ENCODE data around the gene DHDH. TPM values are rescaled to one million over a fixed set of nuclear protein-coding genes. Genes with fewer than 3 reads are reported as not detected.

Gene DHDH
- total and polyA plus RNA-seq, 2 of the 13 experiments (the other 11 are each of a cell fraction or from before 2014, with no cell fraction given): 0.13 to 0.91 TPM

DNA sequence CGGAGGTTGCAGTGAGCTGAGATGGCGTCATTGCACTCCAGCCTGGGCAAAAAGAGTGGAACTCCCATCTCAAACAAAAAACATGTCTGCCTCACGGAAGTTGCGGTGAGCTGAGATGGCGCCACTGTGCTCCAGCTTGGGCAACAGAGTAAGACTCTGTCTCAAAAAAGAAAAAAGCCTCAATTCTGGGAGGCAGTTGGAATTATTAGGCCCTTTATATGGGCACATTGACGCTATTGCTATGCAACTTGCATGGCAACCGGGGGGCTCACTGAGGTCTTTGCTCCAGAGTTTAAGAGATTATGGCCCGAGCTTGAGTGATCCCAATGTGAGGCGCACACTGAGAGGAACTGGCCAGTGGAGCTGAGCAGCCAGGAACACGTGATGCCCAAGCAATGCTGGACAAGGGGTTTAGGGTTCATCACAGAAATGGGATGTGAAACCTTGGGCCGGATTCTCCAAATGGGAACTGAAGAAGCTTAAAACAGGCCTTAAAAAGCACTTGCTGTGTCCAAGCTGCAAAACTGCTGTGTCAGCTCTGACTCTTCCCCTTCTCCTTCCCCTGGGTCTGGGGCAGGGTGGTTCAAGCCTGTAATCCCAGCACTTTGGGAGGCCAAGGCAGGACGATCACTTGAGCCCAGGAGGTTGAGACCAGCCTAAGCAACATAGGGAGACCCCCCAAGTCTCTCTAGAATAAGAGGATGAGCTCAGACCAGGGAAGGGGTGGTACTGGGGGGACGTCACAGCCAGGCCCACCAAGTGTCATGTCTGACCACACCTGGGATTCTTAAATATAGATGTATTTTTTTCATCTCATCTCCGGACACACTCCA lies 34.1 kb downstream of the DHDH start (continued):
- TF ChIP-seq, protein P1, sequence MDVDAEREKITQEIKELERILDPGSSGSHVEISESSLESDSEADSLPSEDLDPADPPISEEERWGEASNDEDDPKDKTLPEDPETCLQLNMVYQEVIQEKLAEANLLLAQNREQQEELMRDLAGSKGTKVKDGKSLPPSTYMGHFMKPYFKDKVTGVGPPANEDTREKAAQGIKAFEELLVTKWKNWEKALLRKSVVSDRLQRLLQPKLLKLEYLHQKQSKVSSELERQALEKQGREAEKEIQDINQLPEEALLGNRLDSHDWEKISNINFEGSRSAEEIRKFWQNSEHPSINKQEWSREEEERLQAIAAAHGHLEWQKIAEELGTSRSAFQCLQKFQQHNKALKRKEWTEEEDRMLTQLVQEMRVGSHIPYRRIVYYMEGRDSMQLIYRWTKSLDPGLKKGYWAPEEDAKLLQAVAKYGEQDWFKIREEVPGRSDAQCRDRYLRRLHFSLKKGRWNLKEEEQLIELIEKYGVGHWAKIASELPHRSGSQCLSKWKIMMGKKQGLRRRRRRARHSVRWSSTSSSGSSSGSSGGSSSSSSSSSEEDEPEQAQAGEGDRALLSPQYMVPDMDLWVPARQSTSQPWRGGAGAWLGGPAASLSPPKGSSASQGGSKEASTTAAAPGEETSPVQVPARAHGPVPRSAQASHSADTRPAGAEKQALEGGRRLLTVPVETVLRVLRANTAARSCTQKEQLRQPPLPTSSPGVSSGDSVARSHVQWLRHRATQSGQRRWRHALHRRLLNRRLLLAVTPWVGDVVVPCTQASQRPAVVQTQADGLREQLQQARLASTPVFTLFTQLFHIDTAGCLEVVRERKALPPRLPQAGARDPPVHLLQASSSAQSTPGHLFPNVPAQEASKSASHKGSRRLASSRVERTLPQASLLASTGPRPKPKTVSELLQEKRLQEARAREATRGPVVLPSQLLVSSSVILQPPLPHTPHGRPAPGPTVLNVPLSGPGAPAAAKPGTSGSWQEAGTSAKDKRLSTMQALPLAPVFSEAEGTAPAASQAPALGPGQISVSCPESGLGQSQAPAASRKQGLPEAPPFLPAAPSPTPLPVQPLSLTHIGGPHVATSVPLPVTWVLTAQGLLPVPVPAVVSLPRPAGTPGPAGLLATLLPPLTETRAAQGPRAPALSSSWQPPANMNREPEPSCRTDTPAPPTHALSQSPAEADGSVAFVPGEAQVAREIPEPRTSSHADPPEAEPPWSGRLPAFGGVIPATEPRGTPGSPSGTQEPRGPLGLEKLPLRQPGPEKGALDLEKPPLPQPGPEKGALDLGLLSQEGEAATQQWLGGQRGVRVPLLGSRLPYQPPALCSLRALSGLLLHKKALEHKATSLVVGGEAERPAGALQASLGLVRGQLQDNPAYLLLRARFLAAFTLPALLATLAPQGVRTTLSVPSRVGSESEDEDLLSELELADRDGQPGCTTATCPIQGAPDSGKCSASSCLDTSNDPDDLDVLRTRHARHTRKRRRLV (CRISPR knock-in tag; IDR thresholded peaks at IDR 0.05): no peak
- TF ChIP-seq, protein P2, sequence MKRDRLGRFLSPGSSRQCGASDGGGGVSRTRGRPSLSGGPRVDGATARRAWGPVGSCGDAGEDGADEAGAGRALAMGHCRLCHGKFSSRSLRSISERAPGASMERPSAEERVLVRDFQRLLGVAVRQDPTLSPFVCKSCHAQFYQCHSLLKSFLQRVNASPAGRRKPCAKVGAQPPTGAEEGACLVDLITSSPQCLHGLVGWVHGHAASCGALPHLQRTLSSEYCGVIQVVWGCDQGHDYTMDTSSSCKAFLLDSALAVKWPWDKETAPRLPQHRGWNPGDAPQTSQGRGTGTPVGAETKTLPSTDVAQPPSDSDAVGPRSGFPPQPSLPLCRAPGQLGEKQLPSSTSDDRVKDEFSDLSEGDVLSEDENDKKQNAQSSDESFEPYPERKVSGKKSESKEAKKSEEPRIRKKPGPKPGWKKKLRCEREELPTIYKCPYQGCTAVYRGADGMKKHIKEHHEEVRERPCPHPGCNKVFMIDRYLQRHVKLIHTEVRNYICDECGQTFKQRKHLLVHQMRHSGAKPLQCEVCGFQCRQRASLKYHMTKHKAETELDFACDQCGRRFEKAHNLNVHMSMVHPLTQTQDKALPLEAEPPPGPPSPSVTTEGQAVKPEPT (CRISPR knock-in tag; IDR thresholded peaks at IDR 0.05; ENCODE audit: low read depth): no peak
- no peak for TF ChIP-seq SMC3 (IDR thresholded peaks at IDR 0.05; ENCODE audit: low read length)
- TF ChIP-seq, protein P3, sequence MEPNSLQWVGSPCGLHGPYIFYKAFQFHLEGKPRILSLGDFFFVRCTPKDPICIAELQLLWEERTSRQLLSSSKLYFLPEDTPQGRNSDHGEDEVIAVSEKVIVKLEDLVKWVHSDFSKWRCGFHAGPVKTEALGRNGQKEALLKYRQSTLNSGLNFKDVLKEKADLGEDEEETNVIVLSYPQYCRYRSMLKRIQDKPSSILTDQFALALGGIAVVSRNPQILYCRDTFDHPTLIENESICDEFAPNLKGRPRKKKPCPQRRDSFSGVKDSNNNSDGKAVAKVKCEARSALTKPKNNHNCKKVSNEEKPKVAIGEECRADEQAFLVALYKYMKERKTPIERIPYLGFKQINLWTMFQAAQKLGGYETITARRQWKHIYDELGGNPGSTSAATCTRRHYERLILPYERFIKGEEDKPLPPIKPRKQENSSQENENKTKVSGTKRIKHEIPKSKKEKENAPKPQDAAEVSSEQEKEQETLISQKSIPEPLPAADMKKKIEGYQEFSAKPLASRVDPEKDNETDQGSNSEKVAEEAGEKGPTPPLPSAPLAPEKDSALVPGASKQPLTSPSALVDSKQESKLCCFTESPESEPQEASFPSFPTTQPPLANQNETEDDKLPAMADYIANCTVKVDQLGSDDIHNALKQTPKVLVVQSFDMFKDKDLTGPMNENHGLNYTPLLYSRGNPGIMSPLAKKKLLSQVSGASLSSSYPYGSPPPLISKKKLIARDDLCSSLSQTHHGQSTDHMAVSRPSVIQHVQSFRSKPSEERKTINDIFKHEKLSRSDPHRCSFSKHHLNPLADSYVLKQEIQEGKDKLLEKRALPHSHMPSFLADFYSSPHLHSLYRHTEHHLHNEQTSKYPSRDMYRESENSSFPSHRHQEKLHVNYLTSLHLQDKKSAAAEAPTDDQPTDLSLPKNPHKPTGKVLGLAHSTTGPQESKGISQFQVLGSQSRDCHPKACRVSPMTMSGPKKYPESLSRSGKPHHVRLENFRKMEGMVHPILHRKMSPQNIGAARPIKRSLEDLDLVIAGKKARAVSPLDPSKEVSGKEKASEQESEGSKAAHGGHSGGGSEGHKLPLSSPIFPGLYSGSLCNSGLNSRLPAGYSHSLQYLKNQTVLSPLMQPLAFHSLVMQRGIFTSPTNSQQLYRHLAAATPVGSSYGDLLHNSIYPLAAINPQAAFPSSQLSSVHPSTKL (CRISPR knock-in tag; IDR thresholded peaks at IDR 0.05): 0 out of 2 replicates have a peak, but pooled peaks have one; percentile 7
- TF ChIP-seq, protein P4, sequence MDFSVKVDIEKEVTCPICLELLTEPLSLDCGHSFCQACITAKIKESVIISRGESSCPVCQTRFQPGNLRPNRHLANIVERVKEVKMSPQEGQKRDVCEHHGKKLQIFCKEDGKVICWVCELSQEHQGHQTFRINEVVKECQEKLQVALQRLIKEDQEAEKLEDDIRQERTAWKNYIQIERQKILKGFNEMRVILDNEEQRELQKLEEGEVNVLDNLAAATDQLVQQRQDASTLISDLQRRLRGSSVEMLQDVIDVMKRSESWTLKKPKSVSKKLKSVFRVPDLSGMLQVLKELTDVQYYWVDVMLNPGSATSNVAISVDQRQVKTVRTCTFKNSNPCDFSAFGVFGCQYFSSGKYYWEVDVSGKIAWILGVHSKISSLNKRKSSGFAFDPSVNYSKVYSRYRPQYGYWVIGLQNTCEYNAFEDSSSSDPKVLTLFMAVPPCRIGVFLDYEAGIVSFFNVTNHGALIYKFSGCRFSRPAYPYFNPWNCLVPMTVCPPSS (IDR thresholded peaks at IDR 0.05): no peak
- TF ChIP-seq, protein P5, sequence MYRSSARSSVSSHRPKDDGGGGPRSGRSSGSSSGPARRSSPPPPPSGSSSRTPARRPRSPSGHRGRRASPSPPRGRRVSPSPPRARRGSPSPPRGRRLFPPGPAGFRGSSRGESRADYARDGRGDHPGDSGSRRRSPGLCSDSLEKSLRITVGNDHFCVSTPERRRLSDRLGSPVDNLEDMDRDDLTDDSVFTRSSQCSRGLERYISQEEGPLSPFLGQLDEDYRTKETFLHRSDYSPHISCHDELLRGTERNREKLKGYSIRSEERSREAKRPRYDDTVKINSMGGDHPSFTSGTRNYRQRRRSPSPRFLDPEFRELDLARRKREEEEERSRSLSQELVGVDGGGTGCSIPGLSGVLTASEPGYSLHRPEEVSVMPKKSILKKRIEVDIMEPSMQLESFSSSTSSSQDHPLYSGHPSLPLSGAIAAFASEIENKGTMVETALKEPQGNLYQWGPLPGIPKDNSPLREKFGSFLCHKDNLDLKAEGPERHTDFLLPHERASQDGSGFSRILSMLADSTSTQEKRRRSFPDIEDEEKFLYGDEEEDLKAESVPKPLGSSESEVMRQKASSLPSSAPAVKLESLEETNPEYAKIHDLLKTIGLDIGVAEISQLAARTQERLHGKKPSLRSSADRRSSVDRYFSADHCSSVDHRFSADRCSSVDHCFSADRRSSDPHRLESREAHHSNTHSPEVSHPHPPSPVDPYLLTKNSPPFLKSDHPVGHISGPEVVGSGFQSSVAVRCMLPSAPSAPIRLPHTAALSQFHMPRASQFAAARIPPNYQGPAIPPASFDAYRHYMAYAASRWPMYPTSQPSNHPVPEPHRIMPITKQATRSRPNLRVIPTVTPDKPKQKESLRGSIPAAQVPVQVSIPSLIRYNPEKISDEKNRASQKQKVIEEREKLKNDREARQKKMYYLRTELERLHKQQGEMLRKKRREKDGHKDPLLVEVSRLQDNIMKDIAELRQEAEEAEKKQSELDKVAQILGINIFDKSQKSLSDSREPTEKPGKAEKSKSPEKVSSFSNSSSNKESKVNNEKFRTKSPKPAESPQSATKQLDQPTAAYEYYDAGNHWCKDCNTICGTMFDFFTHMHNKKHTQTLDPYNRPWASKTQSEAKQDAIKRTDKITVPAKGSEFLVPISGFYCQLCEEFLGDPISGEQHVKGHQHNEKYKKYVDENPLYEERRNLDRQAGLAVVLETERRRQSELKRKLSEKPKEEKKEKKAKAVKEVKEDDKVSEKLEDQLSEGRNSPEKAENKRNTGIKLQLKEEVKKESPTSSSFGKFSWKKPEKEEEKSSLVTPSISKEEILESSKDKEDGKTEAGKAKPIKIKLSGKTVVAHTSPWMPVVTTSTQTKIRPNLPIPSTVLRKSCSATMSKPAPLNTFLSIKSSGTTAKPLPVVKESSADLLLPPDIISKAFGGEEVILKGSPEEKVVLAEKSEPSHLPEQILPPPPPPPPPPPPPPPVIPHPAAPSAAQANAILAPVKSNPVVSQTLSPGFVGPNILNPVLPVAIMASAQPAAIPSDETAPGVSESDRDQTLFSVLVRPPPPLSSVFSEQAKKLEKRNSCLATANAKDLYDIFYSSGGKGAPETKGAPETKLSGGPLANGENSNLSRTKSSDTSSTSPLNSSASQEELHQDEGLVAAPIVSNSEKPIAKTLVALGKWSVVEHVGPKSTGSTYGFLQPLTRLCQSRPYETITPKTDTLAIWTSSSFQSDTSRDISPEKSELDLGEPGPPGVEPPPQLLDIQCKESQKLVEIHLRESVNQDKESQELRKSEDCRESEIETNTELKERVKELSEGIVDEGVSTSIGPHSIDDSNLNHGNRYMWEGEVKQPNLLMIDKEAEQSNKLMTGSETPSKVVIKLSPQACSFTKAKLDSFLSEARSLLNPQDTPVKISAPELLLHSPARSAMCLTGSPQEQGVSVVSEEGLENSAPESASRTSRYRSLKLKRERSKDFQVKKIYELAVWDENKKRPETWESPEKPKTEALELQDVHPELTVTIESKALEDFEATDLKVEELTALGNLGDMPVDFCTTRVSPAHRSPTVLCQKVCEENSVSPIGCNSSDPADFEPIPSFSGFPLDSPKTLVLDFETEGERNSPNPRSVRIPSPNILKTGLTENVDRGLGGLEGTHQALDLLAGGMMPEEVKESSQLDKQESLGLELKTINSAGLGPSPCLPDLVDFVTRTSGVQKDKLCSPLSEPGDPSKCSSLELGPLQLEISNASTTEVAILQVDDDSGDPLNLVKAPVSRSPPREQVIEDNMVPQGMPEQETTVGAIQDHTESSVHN (CRISPR knock-in tag; IDR thresholded peaks at IDR 0.05): 0 out of 2 replicates have a peak, but pooled peaks have one; percentile 49
